ENCODE data around the gene CTU2. TPM values are rescaled to one million over a fixed set of nuclear protein-coding genes. Genes with fewer than 3 reads are reported as not detected.

Gene CTU2
- total RNA-seq, 2 experiments from 2014 or later: 31.1 to 40.0 TPM

- CTCF ChIA-PET: interaction anchor here (1.2 kb wide), 1 partner anchor 13 kb away, joined by 4 read pairs; no protein-coding TSS in a partner anchor
- peaks cover 29% of the 10 kb centered on the region for H3K36me3 Mint-ChIP-seq
Measured at GRCh38 chr16:88724855-88725555, 18.7 kb downstream of the CTU2 start.

GRCh38 chr16:88725609-88726407 is 19.5 kb downstream of the CTU2 start:
- no peaks in the 10 kb centered on the region for H3K27me3 Mint-ChIP-seq
- no peak overlapping the region for H3K27ac Mint-ChIP-seq
- ATAC-seq: no peak
- DNase-seq: no peak
- H3K9me3 Mint-ChIP-seq (ENCODE audit: low read depth): no peaks in the 10 kb centered on the region
- H3K36me3 Mint-ChIP-seq: peaks cover 23% of the 10 kb centered on the region
- CTCF ChIA-PET: interaction anchor here (1.2 kb wide), 1 partner anchor 12 kb away, joined by 4 read pairs; no protein-coding TSS in a partner anchor
- H3K4me1 Mint-ChIP-seq: no peaks in the 10 kb centered on the region
- H3K4me3 Mint-ChIP-seq: no peak overlapping the region

More at GRCh38 chr16:88724855-88725555, 18.7 kb downstream of the CTU2 start:
- no peak for ATAC-seq
- H3K27ac Mint-ChIP-seq: no peak overlapping the region
- no peak for DNase-seq
- no peaks in the 10 kb centered on the region for H3K4me1 Mint-ChIP-seq
- H3K27me3 Mint-ChIP-seq: no peaks in the 10 kb centered on the region
- no peak overlapping the region for H3K4me3 Mint-ChIP-seq
- H3K9me3 Mint-ChIP-seq (ENCODE audit: low read depth): no peaks in the 10 kb centered on the region

- H3K9me3 Mint-ChIP-seq (ENCODE audit: low read depth): no peaks in the 10 kb centered on the region
- H3K36me3 Mint-ChIP-seq: peaks cover 26% of the 10 kb centered on the region
- no peaks in the 10 kb centered on the region for H3K4me1 Mint-ChIP-seq
- DNase-seq (no peak), ATAC-seq (no peak)
- no peaks in the 10 kb centered on the region for H3K27me3 Mint-ChIP-seq
- CTCF ChIA-PET: interaction anchor here (1.2 kb wide), 1 partner anchor 11 kb away, joined by 4 read pairs; no protein-coding TSS in a partner anchor
- no peak overlapping the region for H3K27ac Mint-ChIP-seq
- no peak overlapping the region for H3K4me3 Mint-ChIP-seq
Measured at GRCh38 chr16:88726408-88726749, 20.1 kb downstream of the CTU2 start.

GRCh38 chr16:88726981-88727380 is 20.7 kb downstream of the CTU2 start:
- Mint-ChIP-seq H3K4me1 (no peaks in the 10 kb centered on the region), H3K36me3 (peaks cover 22% of the 10 kb centered on the region), H3K9me3 (ENCODE audit: low read depth) (no peaks in the 10 kb centered on the region), H3K27ac (no peak overlapping the region), H3K4me3 (no peak overlapping the region), H3K27me3 (no peaks in the 10 kb centered on the region)
- CTCF ChIA-PET: no interaction called here
- ATAC-seq (no peak), DNase-seq (no peak)

GRCh38 chr16:88727871-88728270 is 21.6 kb downstream of the CTU2 start:
- no peak overlapping the region for H3K4me3 Mint-ChIP-seq
- CTCF ChIA-PET: no interaction called here
- no peak for DNase-seq
- H3K27ac Mint-ChIP-seq: no peak overlapping the region
- ATAC-seq: no peak
- H3K27me3 Mint-ChIP-seq: no peaks in the 10 kb centered on the region
- H3K4me1 Mint-ChIP-seq: no peaks in the 10 kb centered on the region
- peaks cover 18% of the 10 kb centered on the region for H3K36me3 Mint-ChIP-seq
- H3K9me3 Mint-ChIP-seq (ENCODE audit: low read depth): no peaks in the 10 kb centered on the region

GRCh38 chr16:88730632-88731607 is 24.6 kb downstream of the CTU2 start:
- no peaks in the 10 kb centered on the region for H3K4me1 Mint-ChIP-seq
- H3K9me3 Mint-ChIP-seq (ENCODE audit: low read depth): no peaks in the 10 kb centered on the region
- DNase-seq (no peak), ATAC-seq (no peak)
- H3K27ac Mint-ChIP-seq: no peak overlapping the region
- no peaks in the 10 kb centered on the region for H3K27me3 Mint-ChIP-seq
- H3K36me3 Mint-ChIP-seq: peaks cover 14% of the 10 kb centered on the region
- no peak overlapping the region for H3K4me3 Mint-ChIP-seq
- CTCF ChIA-PET: no interaction called here

GRCh38 chr16:88731699-88732098 is 25.4 kb downstream of the CTU2 start:
- Mint-ChIP-seq H3K36me3 (peaks cover 12% of the 10 kb centered on the region), H3K4me3 (no peak overlapping the region), H3K9me3 (ENCODE audit: low read depth) (no peaks in the 10 kb centered on the region), H3K27me3 (no peaks in the 10 kb centered on the region), H3K4me1 (no peaks in the 10 kb centered on the region), H3K27ac (no peak overlapping the region)
- no peak for DNase-seq
- ATAC-seq: no peak
- CTCF ChIA-PET: no interaction called here

- H3K9me3 Mint-ChIP-seq (ENCODE audit: low read depth): no peaks in the 10 kb centered on the region
- peaks cover 12% of the 10 kb centered on the region for H3K36me3 Mint-ChIP-seq
- H3K27me3 Mint-ChIP-seq: no peaks in the 10 kb centered on the region
- no peak overlapping the region for H3K4me3 Mint-ChIP-seq
- no peaks in the 10 kb centered on the region for H3K4me1 Mint-ChIP-seq
- CTCF ChIA-PET: interaction anchor here (1.7 kb wide), 1 partner anchor 11 kb away, joined by 5 read pairs; no protein-coding TSS in a partner anchor
- no peak overlapping the region for H3K27ac Mint-ChIP-seq
- DNase-seq (no peak), ATAC-seq (no peak)
Measured at GRCh38 chr16:88732172-88732960, 26.1 kb downstream of the CTU2 start.

- Mint-ChIP-seq H3K27me3 (no peaks in the 10 kb centered on the region), H3K4me1 (no peaks in the 10 kb centered on the region), H3K9me3 (ENCODE audit: low read depth) (no peaks in the 10 kb centered on the region), H3K4me3 (no peak overlapping the region), H3K27ac (no peak overlapping the region), H3K36me3 (peaks cover 12% of the 10 kb centered on the region)
- ATAC-seq (no peak), DNase-seq (no peak)
- CTCF ChIA-PET: interaction anchor here (0.6 to 1.7 kb wide), 2 partner anchors 9 to 11 kb away, joined by 3 to 5 read pairs; no protein-coding TSS in a partner anchor
Measured at GRCh38 chr16:88732961-88733294, 26.6 kb downstream of the CTU2 start.

- ATAC-seq: no peak
- CTCF ChIA-PET: interaction anchor here (0.6 to 2.4 kb wide), 3 partner anchors 10 to 12 kb away, joined by 3 to 7 read pairs (median 5); no protein-coding TSS in a partner anchor
- DNase-seq: no peak
- Mint-ChIP-seq H3K36me3 (peaks cover 12% of the 10 kb centered on the region), H3K9me3 (ENCODE audit: low read depth) (no peaks in the 10 kb centered on the region), H3K4me3 (no peak overlapping the region), H3K27ac (no peak overlapping the region), H3K4me1 (no peaks in the 10 kb centered on the region), H3K27me3 (no peaks in the 10 kb centered on the region)
Measured at GRCh38 chr16:88733630-88734360, 27.5 kb downstream of the CTU2 start.

GRCh38 chr16:88734361-88734728 is 28.0 kb downstream of the CTU2 start:
- CTCF ChIA-PET: interaction anchor here (1.1 to 2.4 kb wide), 3 partner anchors 9 to 23 kb away, joined by 3 to 7 read pairs (median 5); no protein-coding TSS in a partner anchor
- ATAC-seq: no peak
- Mint-ChIP-seq H3K36me3 (peaks cover 12% of the 10 kb centered on the region), H3K27me3 (no peaks in the 10 kb centered on the region), H3K9me3 (ENCODE audit: low read depth) (no peaks in the 10 kb centered on the region), H3K4me1 (no peaks in the 10 kb centered on the region), H3K27ac (no peak overlapping the region), H3K4me3 (no peak overlapping the region)
- DNase-seq: no peak

GRCh38 chr16:88735121-88735520 is 28.8 kb downstream of the CTU2 start:
- DNase-seq: no peak
- no peak overlapping the region for H3K27ac Mint-ChIP-seq
- CTCF ChIA-PET: interaction anchor here (1.1 to 2.4 kb wide), 4 partner anchors 11 to 33 kb away, joined by 3 to 7 read pairs (median 3); no protein-coding TSS in a partner anchor

More at GRCh38 chr16:88735121-88735520, 28.8 kb downstream of the CTU2 start:
- Mint-ChIP-seq H3K9me3 (ENCODE audit: low read depth) (no peaks in the 10 kb centered on the region), H3K4me1 (no peaks in the 10 kb centered on the region), H3K4me3 (no peak overlapping the region), H3K27me3 (no peaks in the 10 kb centered on the region), H3K36me3 (peaks cover 9% of the 10 kb centered on the region)
- ATAC-seq: no peak
